GM21390 (cell line): ENCODE measurements around the gene MIEF1.

ENCODE experiments used
- ATAC-seq: cut with Tn5 transposase; IDR thresholded peaks from one replicate; pipeline ENCODE4 v1.9.1; 2021; ENCODE audit not compliant: unreplicated experiment

The MIEF1 gene

GRCh38 chr22:39470451-39471291 is 31.4 kb upstream of the MIEF1 start:
- no peak for ATAC-seq

GRCh38 chr22:39471381-39472141 is 30.5 kb upstream of the MIEF1 start:
- peak; percentile 64 for ATAC-seq

- no peak for ATAC-seq
Observed at GRCh38 chr22:39472570-39473556, 29.2 kb upstream of the MIEF1 start.

- no peak for ATAC-seq
Observed at GRCh38 chr22:39473851-39474250, 28.2 kb upstream of the MIEF1 start.

- ATAC-seq = no peak
Observed at GRCh38 chr22:39474351-39475111, 27.6 kb upstream of the MIEF1 start.

- ATAC-seq = no peak
Observed at GRCh38 chr22:39475337-39475736, 26.8 kb upstream of the MIEF1 start.

- ATAC-seq = no peak
Observed at GRCh38 chr22:39475902-39476301, 26.2 kb upstream of the MIEF1 start.

- no peak for ATAC-seq
Observed at GRCh38 chr22:39476664-39477063, 25.4 kb upstream of the MIEF1 start.

GRCh38 chr22:39477542-39477941 is 24.5 kb upstream of the MIEF1 start:
- no peak for ATAC-seq

- ATAC-seq = no peak
Observed at GRCh38 chr22:39478441-39478850, 23.6 kb upstream of the MIEF1 start.

GRCh38 chr22:39479254-39479653 is 22.8 kb upstream of the MIEF1 start:
- no peak for ATAC-seq

GRCh38 chr22:39480557-39480956 is 21.5 kb upstream of the MIEF1 start:
- ATAC-seq = no peak

GRCh38 chr22:39481054-39481453 is 21.0 kb upstream of the MIEF1 start:
- ATAC-seq = no peak

- no peak for ATAC-seq
Observed at GRCh38 chr22:39481595-39481994, 20.5 kb upstream of the MIEF1 start.

GRCh38 chr22:39482768-39483167 is 19.3 kb upstream of the MIEF1 start:
- ATAC-seq = no peak

GRCh38 chr22:39486951-39487825 is 14.9 kb upstream of the MIEF1 start:
- ATAC-seq = no peak

- no peak for ATAC-seq
Observed at GRCh38 chr22:39487826-39488520, 14.1 kb upstream of the MIEF1 start.

- no peak for ATAC-seq
Observed at GRCh38 chr22:39488563-39489083, 13.5 kb upstream of the MIEF1 start.
